Measurements from ENCODE around the gene COMT.

The COMT gene

GRCh38 chr22:19957445-19957844, 15.9 kb downstream of the COMT start:
- no peak for DNase-seq (ENCODE audit: low read depth in 2 of 2)

DNA sequence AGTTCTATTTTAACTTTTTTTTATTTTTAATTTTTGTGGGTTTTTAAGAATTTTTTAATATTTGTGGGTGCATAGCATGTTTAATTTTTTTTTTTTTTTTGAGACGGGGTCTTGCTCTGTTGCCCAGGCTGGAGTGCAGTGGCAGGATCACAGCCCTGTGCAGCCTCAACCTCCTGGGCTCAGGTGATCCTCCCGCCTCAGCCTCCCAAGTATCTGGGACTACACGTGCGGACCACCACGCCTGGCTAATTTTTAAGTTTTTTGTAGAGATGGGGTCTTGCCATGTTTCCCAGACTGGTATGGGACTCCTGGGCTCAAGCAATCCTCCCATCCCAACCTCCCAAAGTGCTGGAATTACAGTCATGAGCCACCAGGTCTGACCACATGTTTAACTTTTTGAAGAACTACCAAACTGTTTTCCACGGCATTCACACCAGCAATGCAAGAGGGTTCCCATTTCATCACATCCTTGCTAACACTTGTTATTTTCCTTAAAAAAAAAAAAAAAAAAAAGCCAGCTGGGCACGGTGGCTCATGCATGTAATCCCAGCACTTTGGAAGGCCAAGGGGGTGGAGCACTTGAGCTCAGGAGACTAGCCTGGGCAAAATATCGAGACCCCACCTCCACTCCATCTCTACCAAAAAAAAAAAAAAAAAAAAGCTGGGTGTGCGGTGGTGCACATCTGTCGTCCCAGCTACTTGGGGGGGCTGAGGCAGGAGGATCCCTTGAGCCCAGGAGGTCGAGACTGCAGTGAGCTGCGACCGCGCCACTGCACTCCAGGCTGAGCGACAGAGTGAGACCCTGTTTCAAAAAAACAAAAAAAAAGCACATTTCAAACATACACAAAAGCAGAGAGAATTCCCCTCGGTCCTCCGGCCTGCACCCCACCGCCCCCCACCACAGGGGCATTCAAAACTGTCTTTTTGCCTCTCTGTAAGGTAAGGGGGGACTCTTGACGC, 16.8 kb downstream of the COMT start:
- no peak for DNase-seq (ENCODE audit: low read depth in 2 of 2)

- DNase-seq (ENCODE audit: low read depth in 2 of 2), result no peak
Measured at GRCh38 chr22:19959043-19959586, 17.5 kb downstream of the COMT start.

DNA sequence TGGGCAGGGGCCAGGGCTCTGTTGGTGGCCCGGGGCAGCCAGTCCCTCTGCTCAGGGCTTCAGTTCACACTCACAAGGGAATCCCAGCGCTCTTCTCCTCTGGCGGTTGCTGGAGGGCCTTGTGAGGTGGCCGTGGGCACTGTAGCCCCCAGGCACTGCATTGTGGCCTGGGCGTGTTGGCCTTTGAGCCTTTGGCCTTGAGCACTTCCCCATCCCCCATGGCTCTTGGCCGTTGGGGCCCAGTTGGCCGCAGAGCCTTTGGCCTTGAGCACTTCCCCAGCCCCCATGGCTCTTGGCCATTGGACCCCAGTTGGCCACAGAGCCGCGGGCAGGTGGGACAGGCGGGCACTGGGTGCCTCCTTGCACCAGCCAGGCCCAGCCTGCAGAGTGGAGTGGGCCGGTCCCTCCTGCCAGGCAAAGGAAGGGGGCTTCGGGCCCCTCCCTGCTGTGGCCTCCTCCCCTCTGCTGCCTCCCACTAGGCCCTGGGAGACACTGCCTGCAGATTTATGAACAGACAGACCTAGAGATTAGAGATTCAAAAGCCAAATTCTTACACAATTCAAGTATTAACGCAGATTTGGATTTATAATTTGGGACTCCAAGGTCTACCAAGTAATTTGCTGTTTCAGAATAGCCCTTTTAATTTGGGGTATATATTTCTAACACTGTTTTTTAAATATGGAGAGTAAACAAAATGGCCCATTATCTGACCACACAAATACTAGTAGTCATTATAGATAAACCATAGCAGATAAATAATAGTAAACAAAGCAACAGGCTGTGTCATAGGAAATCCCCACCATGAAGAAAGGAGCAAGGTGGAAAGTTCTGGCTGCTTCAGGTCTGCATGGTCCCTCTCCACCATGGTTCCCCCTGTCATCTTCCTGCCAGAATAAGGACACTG, 18.3 kb downstream of the COMT start:
- DNase-seq (ENCODE audit: low read depth in 2 of 2), result no peak

GRCh38 chr22:19960491-19961200, 19.1 kb downstream of the COMT start:
- DNase-seq (ENCODE audit: low read depth in 2 of 2), result no peak

DNA sequence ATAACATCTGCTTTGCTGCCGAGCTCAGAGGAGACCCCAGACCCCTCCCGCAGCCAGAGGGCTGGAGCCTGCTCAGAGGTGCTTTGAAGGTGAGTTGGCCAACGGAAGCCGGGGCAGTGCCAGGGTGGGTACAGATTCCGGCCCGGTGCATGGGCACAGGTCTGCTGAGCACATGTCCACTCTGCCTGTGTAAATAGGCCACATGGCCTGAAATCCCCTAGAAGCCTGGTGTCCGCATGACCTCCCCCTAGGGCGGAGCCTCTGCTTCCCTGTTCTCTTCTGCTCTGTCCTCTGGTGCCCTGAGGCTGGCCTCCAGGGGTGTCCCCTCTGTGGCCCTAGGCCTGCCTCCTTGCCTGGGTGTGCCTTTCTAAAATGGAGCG, 19.6 kb downstream of the COMT start:
- no peak for DNase-seq (ENCODE audit: low read depth in 2 of 2)

DNA sequence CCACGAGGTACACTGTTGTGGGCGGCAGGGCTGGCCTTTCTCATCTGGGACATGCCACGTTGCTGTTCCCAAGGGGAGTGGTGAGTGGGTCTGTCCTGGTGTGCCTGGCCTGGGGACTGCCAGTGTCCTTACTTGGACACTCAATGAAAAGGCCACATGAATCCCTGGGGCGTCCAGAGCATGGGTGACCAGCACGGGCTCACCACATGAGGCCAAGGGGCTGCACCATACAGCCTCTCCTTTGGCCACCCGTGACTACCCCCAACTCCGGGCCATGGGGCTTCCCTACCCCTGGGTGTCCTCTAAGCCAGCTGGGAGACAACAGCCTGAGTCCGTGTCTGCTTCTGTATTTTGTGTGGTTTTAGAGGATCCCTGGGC, 20.3 kb downstream of the COMT start:
- DNase-seq (ENCODE audit: low read depth in 2 of 2), result no peak

- DNase-seq (ENCODE audit: low read depth in 2 of 2), result no peak
Measured at GRCh38 chr22:19962246-19962908, 20.8 kb downstream of the COMT start.

DNA sequence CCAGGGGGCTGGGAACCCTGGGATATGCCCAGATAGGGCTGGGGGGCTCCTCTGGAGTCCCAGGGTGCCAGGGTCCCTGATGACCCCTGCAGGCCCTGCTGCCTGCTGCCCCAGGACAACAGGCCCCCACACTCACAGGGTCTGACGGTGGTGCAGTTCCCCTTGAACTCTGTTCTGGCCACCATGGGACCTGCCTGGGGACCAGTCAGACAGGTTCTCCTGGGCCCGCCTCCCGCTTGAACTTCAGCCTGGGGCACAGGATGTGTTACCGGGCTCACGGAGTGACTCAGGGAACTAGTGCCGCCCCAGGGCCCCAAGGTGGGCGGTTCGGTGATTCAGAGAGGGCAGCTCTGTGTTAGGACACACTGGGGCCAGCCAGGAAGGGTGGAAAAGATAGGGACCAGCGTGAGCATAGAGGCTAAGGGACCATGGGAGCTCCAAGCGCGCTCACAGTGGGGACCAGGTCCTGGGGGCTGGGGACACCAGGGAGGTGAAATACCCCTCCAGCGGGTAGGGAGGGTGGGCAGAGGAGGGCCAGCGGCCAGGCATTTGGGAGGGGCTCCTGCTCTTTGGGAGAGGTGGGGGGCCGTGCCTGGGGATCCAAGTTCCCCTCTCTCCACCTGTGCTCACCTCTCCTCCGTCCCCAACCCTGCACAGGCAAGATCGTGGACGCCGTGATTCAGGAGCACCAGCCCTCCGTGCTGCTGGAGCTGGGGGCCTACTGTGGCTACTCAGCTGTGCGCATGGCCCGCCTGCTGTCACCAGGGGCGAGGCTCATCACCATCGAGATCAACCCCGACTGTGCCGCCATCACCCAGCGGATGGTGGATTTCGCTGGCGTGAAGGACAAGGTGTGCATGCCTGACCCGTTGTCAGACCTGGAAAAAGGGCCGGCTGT, 21.6 kb downstream of the COMT start:
- no peak for DNase-seq (ENCODE audit: low read depth in 2 of 2)

GRCh38 chr22:19963863-19964642, 22.5 kb downstream of the COMT start:
- no peak for DNase-seq (ENCODE audit: low read depth in 2 of 2)

- no peak for DNase-seq (ENCODE audit: low read depth in 2 of 2)
Measured at GRCh38 chr22:19964701-19965386, 23.3 kb downstream of the COMT start.

DNA sequence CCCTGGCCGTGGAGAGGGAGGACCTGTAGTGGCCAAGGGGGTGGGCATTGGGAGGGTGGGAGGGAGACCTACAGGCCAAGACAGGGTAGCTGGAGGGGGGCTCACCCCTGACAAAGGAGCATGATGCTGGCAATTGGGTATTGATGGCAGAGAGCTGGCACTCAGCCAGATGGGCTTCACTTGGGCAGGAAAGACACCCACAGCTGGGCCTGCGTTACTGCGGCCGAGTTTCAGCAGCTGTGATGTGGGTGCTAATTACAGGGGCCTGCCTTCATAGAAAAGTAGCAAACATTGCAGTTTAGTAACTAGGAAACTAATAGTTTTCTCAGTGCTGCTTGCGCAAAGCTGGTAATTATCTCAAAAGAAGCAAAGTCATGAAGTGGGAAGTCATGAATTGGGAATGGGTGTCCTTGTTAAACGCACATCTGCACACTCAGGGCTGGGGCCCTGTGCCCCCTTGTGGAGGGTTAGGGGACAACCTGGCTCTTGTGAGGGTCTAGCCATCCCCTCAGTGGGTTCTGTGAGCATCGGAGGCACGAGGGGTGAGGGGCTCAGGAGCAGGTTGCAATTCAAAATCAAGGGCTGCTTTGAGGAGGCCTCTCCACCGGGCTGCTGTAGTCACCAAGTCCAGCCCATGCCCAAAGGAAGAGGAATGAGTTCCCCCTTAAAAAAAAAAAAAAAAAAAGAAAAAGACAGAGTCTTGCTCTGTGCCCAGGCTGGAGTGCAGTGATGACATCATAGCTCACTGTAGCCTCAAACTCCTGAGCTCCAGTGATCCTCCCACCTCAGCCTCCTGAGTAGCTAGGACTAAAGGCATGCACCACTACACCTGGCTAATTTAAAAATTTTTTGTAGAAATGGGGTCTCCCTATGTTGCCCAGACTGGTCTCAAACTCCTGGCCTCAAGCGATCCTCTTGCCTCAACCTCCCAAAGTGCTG, 24.5 kb downstream of the COMT start:
- DNase-seq (ENCODE audit: low read depth in 2 of 2), result no peak

DNA sequence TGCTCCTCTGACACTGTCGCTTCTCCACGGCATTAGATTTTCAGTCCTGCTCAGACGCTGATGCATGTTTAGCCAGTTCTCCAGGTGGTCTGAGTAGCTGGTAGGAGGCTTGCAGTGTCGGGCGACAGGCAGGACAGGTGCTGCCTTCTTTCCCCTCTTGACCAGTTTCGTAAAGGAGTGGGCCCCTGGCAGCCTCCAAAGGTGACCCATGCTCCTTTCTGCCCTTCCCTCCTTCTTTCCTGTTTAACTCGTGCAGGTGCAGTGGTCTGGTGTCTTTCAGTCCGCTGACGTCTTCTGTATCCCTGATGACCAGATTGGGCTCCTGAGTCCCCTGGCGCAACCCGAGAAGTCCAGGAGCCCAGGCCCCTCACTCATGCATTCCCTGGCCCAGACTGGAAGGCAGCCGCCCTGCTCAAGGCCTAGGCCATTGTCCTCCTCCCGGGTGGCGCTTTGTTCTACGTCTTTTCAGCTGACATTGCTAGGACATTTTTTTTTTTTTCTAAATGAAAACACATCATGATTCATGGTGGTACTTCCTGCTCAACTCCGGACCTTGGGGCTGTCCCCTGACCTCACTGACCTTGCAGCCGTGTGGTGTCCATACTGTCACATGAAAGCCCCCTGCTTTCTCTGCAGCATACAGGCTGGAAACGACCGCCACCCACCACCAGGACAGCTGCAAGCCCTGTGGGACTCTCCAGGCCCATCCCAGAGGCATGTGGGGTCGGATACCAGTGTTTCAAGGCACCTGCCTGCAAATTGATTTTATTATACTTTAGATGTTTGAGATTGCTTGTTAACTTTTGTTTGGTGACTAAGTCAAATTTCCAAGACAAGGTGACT, 25.6 kb downstream of the COMT start:
- DNase-seq (ENCODE audit: low read depth in 2 of 2), result no peak

DNA sequence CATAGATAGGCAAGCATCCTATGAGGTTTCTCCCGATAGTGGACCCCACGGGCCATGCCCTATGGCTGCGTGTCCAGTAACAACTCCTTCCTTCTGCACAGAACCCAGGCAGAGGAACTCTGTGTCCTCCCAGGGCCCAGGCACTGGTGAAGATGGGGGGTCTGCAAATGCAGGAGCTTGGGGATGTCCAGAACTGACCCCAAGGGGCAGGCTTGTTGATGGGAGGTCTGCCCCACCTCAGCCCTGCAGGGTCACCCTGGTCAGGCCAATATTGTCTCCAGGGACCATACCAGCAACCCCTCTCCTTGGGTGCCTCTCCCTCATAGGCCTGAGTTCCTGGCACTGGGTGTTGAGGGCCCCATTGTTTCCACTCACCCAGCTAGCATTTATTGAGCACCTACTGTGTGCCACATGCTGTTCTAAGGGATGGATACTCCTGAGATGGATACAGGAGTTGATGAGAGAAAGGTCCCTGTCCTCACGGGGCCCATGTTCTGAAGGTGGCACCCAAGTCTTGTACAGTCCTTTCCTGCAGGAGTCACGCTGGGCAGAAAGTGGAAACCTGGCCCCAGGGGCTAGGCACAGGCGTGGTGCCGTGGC, 26.4 kb downstream of the COMT start:
- DNase-seq (ENCODE audit: low read depth in 2 of 2), result no peak

- DNase-seq (ENCODE audit: low read depth in 2 of 2), result no peak
Measured at GRCh38 chr22:19968450-19968891, 26.9 kb downstream of the COMT start.

Measured in activated CD8-positive, alpha-beta memory T cell treated with anti-CD3 and anti-CD28 coated beads for 4 hours (primary cell).